IPS-11a (cell line): ENCODE measurements around the gene SORL1.

Experiments
- H3K4me3 ChIP-seq: one replicate; pipeline ENCODE4 v1.5.1; 2013; ENCODE audit warnings: low read depth, low read length, control low read depth

SORL1 gene

GRCh38 chr11:121452609-121453150 is 566 bp downstream of the SORL1 start, which contains the start of gene SORL1-AS1:
Gene SORL1-AS1, minus strand, starts transcription at chr11:121452967.
- H3K4me3 ChIP-seq = peak within 1 kb of the TSS; percentile 82

- peak overlapping the region; percentile 82 for H3K4me3 ChIP-seq
Observed at GRCh38 chr11:121453589-121454299, 1.6 kb downstream of the SORL1 start.

- H3K4me3 ChIP-seq = no peak overlapping the region
Observed at GRCh38 chr11:121455115-121455514, 3.0 kb downstream of the SORL1 start.

- H3K4me3 ChIP-seq = no peak overlapping the region
Observed at GRCh38 chr11:121456151-121456550, 4.0 kb downstream of the SORL1 start.

GRCh38 chr11:121456816-121457431 is 4.8 kb downstream of the SORL1 start:
- H3K4me3 ChIP-seq = no peak overlapping the region

- H3K4me3 ChIP-seq = no peak overlapping the region
Observed at GRCh38 chr11:121458551-121458950, 6.4 kb downstream of the SORL1 start.

GRCh38 chr11:121459413-121460017 is 7.4 kb downstream of the SORL1 start:
- H3K4me3 ChIP-seq = no peak overlapping the region

- no peak overlapping the region for H3K4me3 ChIP-seq
Observed at GRCh38 chr11:121460941-121461514, 8.9 kb downstream of the SORL1 start.

- no peak overlapping the region for H3K4me3 ChIP-seq
Observed at GRCh38 chr11:121461843-121462242, 9.7 kb downstream of the SORL1 start.

GRCh38 chr11:121463689-121464335 is 11.7 kb downstream of the SORL1 start:
- H3K4me3 ChIP-seq = no peak overlapping the region

- no peak overlapping the region for H3K4me3 ChIP-seq
Observed at GRCh38 chr11:121464352-121464946, 12.3 kb downstream of the SORL1 start.

- no peak overlapping the region for H3K4me3 ChIP-seq
Observed at GRCh38 chr11:121465709-121466062, 13.6 kb downstream of the SORL1 start.

- no peak overlapping the region for H3K4me3 ChIP-seq
Observed at GRCh38 chr11:121466063-121466794, 14.1 kb downstream of the SORL1 start.

GRCh38 chr11:121467471-121467870 is 15.4 kb downstream of the SORL1 start:
- no peak overlapping the region for H3K4me3 ChIP-seq

- H3K4me3 ChIP-seq = no peak overlapping the region
Observed at GRCh38 chr11:121467965-121468364, 15.9 kb downstream of the SORL1 start.

GRCh38 chr11:121469910-121470309 is 17.8 kb downstream of the SORL1 start:
- no peak overlapping the region for H3K4me3 ChIP-seq

- no peak overlapping the region for H3K4me3 ChIP-seq
Observed at GRCh38 chr11:121471167-121471566, 19.1 kb downstream of the SORL1 start.

- no peak overlapping the region for H3K4me3 ChIP-seq
Observed at GRCh38 chr11:121472312-121472711, 20.2 kb downstream of the SORL1 start.

- H3K4me3 ChIP-seq = no peak overlapping the region
Observed at GRCh38 chr11:121473064-121473777, 21.1 kb downstream of the SORL1 start.
